ENCODE data around the gene PIK3C2G.

Gene PIK3C2G

DNA sequence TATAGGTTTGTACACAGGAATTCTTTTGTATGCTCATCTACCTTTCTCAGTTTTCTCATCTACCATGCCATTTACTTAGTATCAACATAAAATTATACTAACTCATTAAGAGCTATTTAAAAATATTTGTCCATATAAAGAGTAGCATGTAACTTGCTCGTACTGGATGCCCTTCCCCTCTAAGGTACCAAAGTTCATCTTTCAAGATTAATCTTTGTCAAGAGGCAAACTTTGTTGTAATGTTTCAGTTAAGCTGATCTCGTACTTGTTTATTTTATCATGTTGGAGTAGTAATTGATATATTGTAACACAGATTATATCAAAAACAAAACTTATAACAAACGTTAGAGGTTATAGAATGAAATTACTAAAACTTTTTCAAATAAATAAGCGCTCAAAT is 128.5 kb downstream of the PIK3C2G start:
- no peak overlapping the region for H2AK5ac ChIP-seq (ENCODE audit: low read length, severe bottlenecking)
- WGBS = 100% methylated on average over 2 of the region's 4 CpGs

GRCh38 chr12:18391151-18391550 is 129.8 kb downstream of the PIK3C2G start:
- H3K4ac ChIP-seq (ENCODE audit: low read depth in 1 of 2, low read length in 2 of 2) = no peak overlapping the region
- H2BK120ac ChIP-seq (ENCODE audit: low read depth, low read length) = no peak overlapping the region
- no peak overlapping the region for H3K27ac ChIP-seq (ENCODE audit: low read length, poor library complexity, severe bottlenecking)
- WGBS = no CpG with 5 or more reads among the region's 2 CpGs
- H3K9ac ChIP-seq (ENCODE audit: low read length) = no peak overlapping the region
- H3K4me3 ChIP-seq (ENCODE audit: insufficient read depth in 1 of 2, low read depth in 1 of 2, low read length in 2 of 2) = no peak overlapping the region
- H3K27me3 ChIP-seq (ENCODE audit: control insufficient read depth in 1 of 2, insufficient read depth in 1 of 2, low read length in 2 of 2) = no peaks in the 10 kb centered on the region
- H2BK15ac ChIP-seq (ENCODE audit: low read depth, poor library complexity, severe bottlenecking) = no peak overlapping the region
- H4K8ac ChIP-seq (ENCODE audit: low read length) = no peak overlapping the region
- no peak overlapping the region for H2BK5ac ChIP-seq (ENCODE audit: low read depth, low read length, poor library complexity, severe bottlenecking)
- no peaks in the 10 kb centered on the region for H3K9me3 ChIP-seq (ENCODE audit: control insufficient read depth, low read length)
- no peak overlapping the region for H2AK5ac ChIP-seq (ENCODE audit: low read length, severe bottlenecking)
- no peaks in the 10 kb centered on the region for H3K36me3 ChIP-seq (ENCODE audit: control insufficient read depth in 1 of 2, insufficient read depth in 2 of 2, low read depth in 1 of 2, low read length in 2 of 2)
- H2BK12ac ChIP-seq (ENCODE audit: low read length in 2 of 2) = no peak overlapping the region
- H3K18ac ChIP-seq (ENCODE audit: low read depth in 1 of 2, low read length in 2 of 2) = no peak overlapping the region
- no peak overlapping the region for H3K4me2 ChIP-seq (ENCODE audit: low read length, poor library complexity, severe bottlenecking)
- no peak overlapping the region for H2AFZ ChIP-seq (ENCODE audit: low read depth, low read length)
- no peak for DNase-seq
- no peaks in the 10 kb centered on the region for H3K79me1 ChIP-seq (replicated peaks; ENCODE audit: low read length, poor library complexity, severe bottlenecking)
- H3K14ac ChIP-seq (ENCODE audit: low read length in 2 of 2) = no peak overlapping the region
- H4K91ac ChIP-seq (ENCODE audit: low read length) = no peak overlapping the region
- no peak overlapping the region for H3K23ac ChIP-seq (ENCODE audit: low read length in 2 of 2)
- H3K4me1 ChIP-seq (ENCODE audit: control insufficient read depth, insufficient read depth, low read depth, low read length) = no peaks in the 10 kb centered on the region

More for the DNA sequence above, 128.5 kb downstream of the PIK3C2G start:
- Histone ChIP-seq H3K36me3 (ENCODE audit: control insufficient read depth in 1 of 2, insufficient read depth in 2 of 2, low read depth in 1 of 2, low read length in 2 of 2) (no peaks in the 10 kb centered on the region), H3K4me1 (ENCODE audit: control insufficient read depth, insufficient read depth, low read depth, low read length) (no peaks in the 10 kb centered on the region), H3K79me1 (replicated peaks; ENCODE audit: low read length, poor library complexity, severe bottlenecking) (no peaks in the 10 kb centered on the region), H4K8ac (ENCODE audit: low read length) (no peak overlapping the region), H4K91ac (ENCODE audit: low read length) (no peak overlapping the region), H3K27me3 (ENCODE audit: control insufficient read depth in 1 of 2, insufficient read depth in 1 of 2, low read length in 2 of 2) (no peaks in the 10 kb centered on the region), H3K4me2 (ENCODE audit: low read length, poor library complexity, severe bottlenecking) (no peak overlapping the region), H2BK5ac (ENCODE audit: low read depth, low read length, poor library complexity, severe bottlenecking) (no peak overlapping the region), H3K14ac (ENCODE audit: low read length in 2 of 2) (no peak overlapping the region), H3K4ac (ENCODE audit: low read depth in 1 of 2, low read length in 2 of 2) (no peak overlapping the region), H2BK120ac (ENCODE audit: low read depth, low read length) (no peak overlapping the region), H3K23ac (ENCODE audit: low read length in 2 of 2) (no peak overlapping the region), H2AFZ (ENCODE audit: low read depth, low read length) (no peak overlapping the region), H3K9ac (ENCODE audit: low read length) (no peak overlapping the region), H3K9me3 (ENCODE audit: control insufficient read depth, low read length) (no peaks in the 10 kb centered on the region), H3K27ac (ENCODE audit: low read length, poor library complexity, severe bottlenecking) (no peak overlapping the region), H3K18ac (ENCODE audit: low read depth in 1 of 2, low read length in 2 of 2) (no peak overlapping the region), H3K4me3 (ENCODE audit: insufficient read depth in 1 of 2, low read depth in 1 of 2, low read length in 2 of 2) (no peak overlapping the region), H2BK15ac (ENCODE audit: low read depth, poor library complexity, severe bottlenecking) (no peak overlapping the region), H2BK12ac (ENCODE audit: low read length in 2 of 2) (no peak overlapping the region)
- no peak for DNase-seq

DNA sequence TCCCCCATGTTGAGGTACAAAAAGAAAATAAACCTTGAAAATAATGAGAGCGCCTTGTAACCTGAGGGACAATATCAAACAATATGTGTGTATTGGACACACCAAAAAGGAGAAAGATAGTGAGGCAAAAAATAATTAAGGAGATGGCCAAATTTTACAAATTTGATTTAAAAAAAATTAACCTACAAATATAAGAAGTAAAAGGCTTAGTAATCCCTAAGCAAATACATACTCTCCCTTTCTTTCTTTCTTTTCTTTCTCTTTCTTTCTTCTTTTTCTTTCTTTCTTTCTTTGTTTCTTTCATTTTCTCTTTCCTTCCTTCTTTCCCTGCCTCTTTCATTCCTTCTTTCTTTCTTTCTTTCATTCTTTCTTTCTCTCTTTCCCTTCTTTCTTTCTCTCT is 133.4 kb downstream of the PIK3C2G start:
- Histone ChIP-seq H4K91ac (ENCODE audit: low read length) (no peak overlapping the region), H3K27me3 (ENCODE audit: control insufficient read depth in 1 of 2, insufficient read depth in 1 of 2, low read length in 2 of 2) (no peaks in the 10 kb centered on the region), H3K36me3 (ENCODE audit: control insufficient read depth in 1 of 2, insufficient read depth in 2 of 2, low read depth in 1 of 2, low read length in 2 of 2) (no peaks in the 10 kb centered on the region), H3K18ac (ENCODE audit: low read depth in 1 of 2, low read length in 2 of 2) (no peak overlapping the region), H3K27ac (ENCODE audit: low read length, poor library complexity, severe bottlenecking) (no peak overlapping the region), H3K9me3 (ENCODE audit: control insufficient read depth, low read length) (no peaks in the 10 kb centered on the region), H2BK12ac (ENCODE audit: low read length in 2 of 2) (no peak overlapping the region), H3K4me3 (ENCODE audit: insufficient read depth in 1 of 2, low read depth in 1 of 2, low read length in 2 of 2) (no peak overlapping the region), H2BK120ac (ENCODE audit: low read depth, low read length) (no peak overlapping the region), H4K8ac (ENCODE audit: low read length) (no peak overlapping the region), H3K9ac (ENCODE audit: low read length) (no peak overlapping the region), H2AFZ (ENCODE audit: low read depth, low read length) (no peak overlapping the region), H2BK5ac (ENCODE audit: low read depth, low read length, poor library complexity, severe bottlenecking) (no peak overlapping the region), H3K4me2 (ENCODE audit: low read length, poor library complexity, severe bottlenecking) (no peak overlapping the region), H2BK15ac (ENCODE audit: low read depth, poor library complexity, severe bottlenecking) (no peak overlapping the region), H2AK5ac (ENCODE audit: low read length, severe bottlenecking) (no peak overlapping the region), H3K23ac (ENCODE audit: low read length in 2 of 2) (no peak overlapping the region), H3K79me1 (replicated peaks; ENCODE audit: low read length, poor library complexity, severe bottlenecking) (no peaks in the 10 kb centered on the region), H3K14ac (ENCODE audit: low read length in 2 of 2) (no peak overlapping the region), H3K4ac (ENCODE audit: low read depth in 1 of 2, low read length in 2 of 2) (no peak overlapping the region), H3K4me1 (ENCODE audit: control insufficient read depth, insufficient read depth, low read depth, low read length) (no peaks in the 10 kb centered on the region)
- DNase-seq = no peak
- 100% methylated on average over 1 of the region's 1 CpG for WGBS

DNA sequence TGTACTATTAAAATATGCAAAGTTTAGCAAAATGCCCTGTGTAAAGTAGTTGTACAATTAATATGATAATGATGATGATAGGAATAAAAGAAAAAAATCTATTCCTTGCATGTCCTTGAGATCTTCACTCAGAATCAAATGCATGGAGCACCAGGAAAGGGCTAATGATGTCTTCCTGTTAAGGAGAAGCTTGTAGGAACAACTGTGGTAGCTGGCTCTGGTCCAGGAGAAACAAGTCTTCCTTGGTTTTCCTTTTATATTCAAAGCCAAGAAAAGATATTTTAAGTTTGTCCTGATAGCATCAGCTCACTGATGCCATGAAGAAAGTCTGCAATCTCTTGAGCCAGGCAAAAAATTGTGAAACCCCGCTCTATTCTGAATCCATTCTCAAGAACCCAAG is 138.9 kb downstream of the PIK3C2G start:
- Histone ChIP-seq H3K79me1 (replicated peaks; ENCODE audit: low read length, poor library complexity, severe bottlenecking) (no peaks in the 10 kb centered on the region), H3K27me3 (ENCODE audit: control insufficient read depth in 1 of 2, insufficient read depth in 1 of 2, low read length in 2 of 2) (no peaks in the 10 kb centered on the region), H2AFZ (ENCODE audit: low read depth, low read length) (no peak overlapping the region), H3K14ac (ENCODE audit: low read length in 2 of 2) (no peak overlapping the region), H3K9ac (ENCODE audit: low read length) (no peak overlapping the region), H3K4me3 (ENCODE audit: insufficient read depth in 1 of 2, low read depth in 1 of 2, low read length in 2 of 2) (no peak overlapping the region), H2BK5ac (ENCODE audit: low read depth, low read length, poor library complexity, severe bottlenecking) (no peak overlapping the region), H2BK15ac (ENCODE audit: low read depth, poor library complexity, severe bottlenecking) (no peak overlapping the region), H2AK5ac (ENCODE audit: low read length, severe bottlenecking) (no peak overlapping the region), H2BK12ac (ENCODE audit: low read length in 2 of 2) (no peak overlapping the region), H3K36me3 (ENCODE audit: control insufficient read depth in 1 of 2, insufficient read depth in 2 of 2, low read depth in 1 of 2, low read length in 2 of 2) (no peaks in the 10 kb centered on the region), H3K4me2 (ENCODE audit: low read length, poor library complexity, severe bottlenecking) (no peak overlapping the region), H4K91ac (ENCODE audit: low read length) (no peak overlapping the region), H3K4ac (ENCODE audit: low read depth in 1 of 2, low read length in 2 of 2) (no peak overlapping the region), H3K27ac (ENCODE audit: low read length, poor library complexity, severe bottlenecking) (no peak overlapping the region), H3K9me3 (ENCODE audit: control insufficient read depth, low read length) (no peaks in the 10 kb centered on the region), H3K18ac (ENCODE audit: low read depth in 1 of 2, low read length in 2 of 2) (no peak overlapping the region), H4K8ac (ENCODE audit: low read length) (no peak overlapping the region), H2BK120ac (ENCODE audit: low read depth, low read length) (no peak overlapping the region), H3K23ac (ENCODE audit: low read length in 2 of 2) (no peak overlapping the region), H3K4me1 (ENCODE audit: control insufficient read depth, insufficient read depth, low read depth, low read length) (no peaks in the 10 kb centered on the region)
- 60% methylated on average over 1 of the region's 1 CpG for WGBS
- no peak for DNase-seq

All from mesenchymal stem cell (in vitro differentiated cells and primary cell).